Naive thymus-derived CD8-positive, alpha-beta T cell (primary cell): ENCODE results near the gene UBL3. TPM values are rescaled to one million over a fixed set of nuclear protein-coding genes. Genes with fewer than 3 reads are reported as not detected.

Experiments used
- ATAC-seq, 2 donors: fragments of 150-1000 bp; cut with Tn5 transposase in 1 of 2; sonication (Bioruptor Pico), chemical (Tn5 transposase) in 1 of 2; 1 replicate in 1 of 2; 2 replicates in 1 of 2; pipeline ENCODE4 v1.10.0; 2021; ENCODE audit warnings: mild to moderate bottlenecking in 2 of 2, moderate library complexity in 2 of 2
- POLR2A ChIA-PET: fragments of 350-600 bp; sonication (Branson Sonifier 250); formaldehyde crosslinking; loops from one replicate; lab custom pipeline; 2021; ENCODE audit warnings: antibody characterized with exemption; lab: Charles Lee
- DNase-seq, 10 donors: peaks; one replicate each; pipeline versions ENCODE4 v3.0.0 to v3.0.0-alpha.2; 2020 to 2022
- H3K27ac Mint-ChIP-seq, 10 donors: one replicate each; pipeline ENCODE4 v1.8.0; 2020 to 2022; ENCODE audit warnings: mild to moderate bottlenecking in 10 of 10, mixed read lengths in 10 of 10, moderate library complexity in 4 of 10, inconsistent platforms in 1 of 10
- H3K27me3 Mint-ChIP-seq, 5 donors: one replicate each; pipeline ENCODE4 v1.8.0; 2021 to 2022; ENCODE audit warnings: mixed read lengths in 5 of 5
- H3K36me3 Mint-ChIP-seq, 3 donors: one replicate each; pipeline ENCODE4 v1.8.0; 2020 to 2022; ENCODE audit warnings: mixed read lengths in 3 of 3, mild to moderate bottlenecking in 2 of 3, inconsistent platforms in 1 of 3
- H3K4me1 Mint-ChIP-seq, 4 donors: one replicate each; pipeline ENCODE4 v1.8.0; 2021 to 2022; ENCODE audit warnings: mixed read lengths in 4 of 4
- H3K4me3 Mint-ChIP-seq, 10 donors: one replicate each; pipeline ENCODE4 v1.8.0; 2020 to 2022; ENCODE audit warnings: mild to moderate bottlenecking in 10 of 10, mixed read lengths in 10 of 10, moderate library complexity in 6 of 10, inconsistent platforms in 1 of 10
- H3K9me3 Mint-ChIP-seq, 9 donors: one replicate each; pipeline ENCODE4 v1.8.0; 2020 to 2022; ENCODE audit warnings: mixed read lengths in 9 of 9, mild to moderate bottlenecking in 3 of 9, inconsistent platforms in 1 of 9, moderate library complexity in 1 of 9
- polyA plus RNA-seq, 3 donors: library from polyadenylated mRNA; unstranded; fragments of 300-500 nt; fragmentation: Illumina TruSeq; gene quantifications; one replicate each; pipeline ENCODE4 v1.2.3, GENCODE V29; 2021
- total RNA-seq, 8 experiments: library from RNA in 2 of 8; stranded (reverse) in 2 of 8; gene quantifications; one replicate each; pipeline ENCODE4 v1.2.3 and lab custom pipeline; 2021 to 2026

Gene UBL3
- total and polyA plus RNA-seq, 5 experiments from 2014 or later = 26.5 to 39.2 (median 37.8) TPM

GRCh38 chr13:29801102-29801501 is 49.3 kb downstream of the UBL3 start:
- H3K4me3 Mint-ChIP-seq = no peak overlapping the region
- H3K27me3 Mint-ChIP-seq = no peaks in the 10 kb centered on the region
- POLR2A ChIA-PET = no interaction called here
- no peaks in the 10 kb centered on the region for H3K36me3 Mint-ChIP-seq
- no peak overlapping the region for H3K27ac Mint-ChIP-seq
- DNase-seq (no peak), ATAC-seq (no peak)
- no peaks in the 10 kb centered on the region for H3K9me3 Mint-ChIP-seq
- peaks cover 17 to 42% (median 33%) of the 10 kb centered on the region in 4 donors for H3K4me1 Mint-ChIP-seq

- no peaks in the 10 kb centered on the region for H3K9me3 Mint-ChIP-seq
- no peak overlapping the region for H3K4me3 Mint-ChIP-seq
- POLR2A ChIA-PET = no interaction called here
- no peak for DNase-seq
- H3K36me3 Mint-ChIP-seq = no peaks in the 10 kb centered on the region
- H3K27ac Mint-ChIP-seq = no peak overlapping the region
- H3K27me3 Mint-ChIP-seq = no peaks in the 10 kb centered on the region
- H3K4me1 Mint-ChIP-seq = peaks cover 17 to 39% (median 32%) of the 10 kb centered on the region in 4 donors
- no peak for ATAC-seq
These were observed 49.7 kb downstream of the UBL3 start for GRCh38 chr13:29800687-29801086.

- no peak overlapping the region for H3K27ac Mint-ChIP-seq
- POLR2A ChIA-PET = interaction anchor here (1.1 kb wide), 1 partner anchor 51 kb away, joined by 3 read pairs; the partner anchor contains the start of gene UBL3
- no peaks in the 10 kb centered on the region for H3K9me3 Mint-ChIP-seq
- no peak for ATAC-seq
- no peak for DNase-seq
- peaks cover 22 to 43% (median 41%) of the 10 kb centered on the region in 4 donors for H3K4me1 Mint-ChIP-seq
- no peaks in the 10 kb centered on the region for H3K27me3 Mint-ChIP-seq
- H3K4me3 Mint-ChIP-seq = peak overlapping the region in 1 of 10 donors; percentile 15
- no peaks in the 10 kb centered on the region for H3K36me3 Mint-ChIP-seq
These were observed 51.4 kb downstream of the UBL3 start for GRCh38 chr13:29799041-29799440.

GRCh38 chr13:29791997-29792780 is 58.2 kb downstream of the UBL3 start:
- POLR2A ChIA-PET = no interaction called here
- DNase-seq (no peak), ATAC-seq (no peak)
- Mint-ChIP-seq H3K27me3 (no peaks in the 10 kb centered on the region), H3K9me3 (no peaks in the 10 kb centered on the region), H3K36me3 (no peaks in the 10 kb centered on the region), H3K27ac (no peak overlapping the region), H3K4me3 (no peak overlapping the region), H3K4me1 (peaks cover 35 to 57% (median 53%) of the 10 kb centered on the region in 4 donors)

- Mint-ChIP-seq H3K9me3 (no peaks in the 10 kb centered on the region), H3K4me1 (peaks cover 32 to 50% (median 48%) of the 10 kb centered on the region in 4 donors), H3K27me3 (no peaks in the 10 kb centered on the region), H3K27ac (peak overlapping the region in 1 of 10 donors; percentile 4), H3K36me3 (no peaks in the 10 kb centered on the region), H3K4me3 (no peak overlapping the region)
- POLR2A ChIA-PET = no interaction called here
- ATAC-seq (no peak), DNase-seq (no peak)
These were observed 58.9 kb downstream of the UBL3 start for GRCh38 chr13:29791508-29791907.

- peaks cover 29 to 56% (median 50%) of the 10 kb centered on the region in 4 donors for H3K4me1 Mint-ChIP-seq
- POLR2A ChIA-PET = interaction anchor here (1.5 kb wide), 1 partner anchor 63 kb away, joined by 3 read pairs; no protein-coding TSS in a partner anchor
- DNase-seq (no peak), ATAC-seq (no peak)
- H3K9me3 Mint-ChIP-seq = no peaks in the 10 kb centered on the region
- H3K4me3 Mint-ChIP-seq = no peak overlapping the region
- H3K27me3 Mint-ChIP-seq = no peaks in the 10 kb centered on the region
- H3K36me3 Mint-ChIP-seq = peaks cover 0 to 3% (median 0%) of the 10 kb centered on the region in 3 donors
- H3K27ac Mint-ChIP-seq = no peak overlapping the region
These were observed 63.7 kb downstream of the UBL3 start for GRCh38 chr13:29786698-29787097.

GRCh38 chr13:29785978-29786377 is 64.4 kb downstream of the UBL3 start:
- POLR2A ChIA-PET = interaction anchor here (1.5 kb wide), 1 partner anchor 64 kb away, joined by 3 read pairs; no protein-coding TSS in a partner anchor
- no peak overlapping the region for H3K4me3 Mint-ChIP-seq
- H3K9me3 Mint-ChIP-seq = no peaks in the 10 kb centered on the region
- DNase-seq = no peak
- ATAC-seq = no peak
- H3K36me3 Mint-ChIP-seq = peaks cover 0 to 3% (median 0%) of the 10 kb centered on the region in 3 donors
- H3K27me3 Mint-ChIP-seq = no peaks in the 10 kb centered on the region
- peak overlapping the region in 1 of 10 donors; percentile 72 for H3K27ac Mint-ChIP-seq
- peaks cover 22 to 49% (median 44%) of the 10 kb centered on the region in 4 donors for H3K4me1 Mint-ChIP-seq

GRCh38 chr13:29782798-29783197 is 67.6 kb downstream of the UBL3 start:
- no peak overlapping the region for H3K4me3 Mint-ChIP-seq
- POLR2A ChIA-PET = no interaction called here

GRCh38 chr13:29774830-29775229 is 75.6 kb downstream of the UBL3 start:
- ATAC-seq (no peak), DNase-seq (no peak)
- POLR2A ChIA-PET = no interaction called here
- Mint-ChIP-seq H3K4me1 (peaks cover 2 to 14% (median 9%) of the 10 kb centered on the region in 4 donors), H3K4me3 (no peak overlapping the region), H3K36me3 (peaks cover 0 to 20% (median 0%) of the 10 kb centered on the region in 3 donors), H3K9me3 (no peaks in the 10 kb centered on the region), H3K27me3 (no peaks in the 10 kb centered on the region), H3K27ac (peak overlapping the region in 1 of 10 donors; percentile 69)

More at GRCh38 chr13:29782798-29783197, 67.6 kb downstream of the UBL3 start:
- peaks cover 0 to 3% (median 0%) of the 10 kb centered on the region in 3 donors for H3K36me3 Mint-ChIP-seq
- no peaks in the 10 kb centered on the region for H3K27me3 Mint-ChIP-seq
- H3K9me3 Mint-ChIP-seq = no peaks in the 10 kb centered on the region
- ATAC-seq = no peak
- peak overlapping the region in 2 of 10 donors; percentile 3 to 44 for H3K27ac Mint-ChIP-seq
- H3K4me1 Mint-ChIP-seq = peaks cover 7 to 40% (median 34%) of the 10 kb centered on the region in 4 donors
- no peak for DNase-seq

- ATAC-seq (peak; percentile 59 to 68), DNase-seq (peak in 3 of 10 donors; percentile 54 to 60 (median 59))
- Mint-ChIP-seq H3K27me3 (no peaks in the 10 kb centered on the region), H3K4me3 (no peak overlapping the region), H3K27ac (no peak overlapping the region), H3K36me3 (peaks cover 0 to 34% (median 8%) of the 10 kb centered on the region in 3 donors), H3K4me1 (peaks cover 2 to 6% (median 3%) of the 10 kb centered on the region in 4 donors), H3K9me3 (no peaks in the 10 kb centered on the region)
- POLR2A ChIA-PET = interaction anchor here (1.4 to 1.9 kb wide), 3 partner anchors 79 to 344 kb away, joined by 4 to 10 read pairs (median 6); partner anchors contain the start of gene UBL3
These were observed 79.2 kb downstream of the UBL3 start for GRCh38 chr13:29771247-29771646.

- H3K27ac Mint-ChIP-seq = peak overlapping the region in 1 of 10 donors; percentile 45
- H3K9me3 Mint-ChIP-seq = no peaks in the 10 kb centered on the region
- no peak for DNase-seq
- POLR2A ChIA-PET = no interaction called here
- H3K4me3 Mint-ChIP-seq = no peak overlapping the region
- no peaks in the 10 kb centered on the region for H3K27me3 Mint-ChIP-seq
- H3K4me1 Mint-ChIP-seq = peaks cover 11 to 26% (median 25%) of the 10 kb centered on the region in 4 donors
- H3K36me3 Mint-ChIP-seq = peaks cover 0 to 22% (median 8%) of the 10 kb centered on the region in 3 donors
- no peak for ATAC-seq
These were observed 83.4 kb downstream of the UBL3 start for GRCh38 chr13:29767006-29767405.

GRCh38 chr13:29763436-29764180 is 86.8 kb downstream of the UBL3 start:
- peak; percentile 57 to 63 for ATAC-seq
- Mint-ChIP-seq H3K27me3 (no peaks in the 10 kb centered on the region), H3K4me1 (peaks cover 15 to 38% (median 33%) of the 10 kb centered on the region in 4 donors), H3K9me3 (peaks cover 0 to 3% (median 0%) of the 10 kb centered on the region in 9 donors), H3K36me3 (peaks cover 0 to 14% (median 10%) of the 10 kb centered on the region in 3 donors), H3K4me3 (peak overlapping the region in 4 of 10 donors; percentile 1 to 29 (median 18)), H3K27ac (peak overlapping the region; percentile 29 to 88 (median 62))
- POLR2A ChIA-PET = no interaction called here
- peak in 1 of 10 donors; percentile 10 for DNase-seq
